Nephron (organoid): Measurements from ENCODE around the gene ARHGAP36.

Experiments
- H3K27ac Mint-ChIP-seq, 3 experiments: 2 replicates each; pipeline ENCODE4 v1.8.0; 2020; ENCODE audit warnings: mixed read lengths in 3 of 3, mild to moderate bottlenecking in 2 of 3, moderate library complexity in 1 of 3
- H3K27me3 Mint-ChIP-seq: 2 replicates; pipeline ENCODE4 v1.8.0; 2021; ENCODE audit warnings: low read depth, mild to moderate bottlenecking, moderate library complexity, mixed read lengths
- H3K36me3 Mint-ChIP-seq: 2 replicates; pipeline ENCODE4 v1.8.0; 2020; ENCODE audit warnings: low read depth, mixed read lengths
- H3K4me1 Mint-ChIP-seq: 2 replicates; pipeline ENCODE4 v1.8.0; 2020; ENCODE audit warnings: mixed read lengths
- H3K4me3 Mint-ChIP-seq, 3 experiments: 2 replicates each; pipeline ENCODE4 v1.8.0; 2020; ENCODE audit warnings: mild to moderate bottlenecking in 3 of 3, mixed read lengths in 3 of 3, moderate library complexity in 2 of 3
- H3K9me3 Mint-ChIP-seq: 2 replicates; pipeline ENCODE4 v1.8.0; 2020; ENCODE audit warnings: mixed read lengths
- TF ChIP-seq, protein P1 (sequence below), 3 experiments: fragments of 200-600 bp; sonication (generic); IDR thresholded peaks; one replicate each; pipeline ENCODE4 v1.5.0; 2021; ENCODE audit warnings: antibody characterized with exemption in 3 of 3; ENCODE audit not compliant: unreplicated experiment in 3 of 3

ARHGAP36 gene

DNA sequence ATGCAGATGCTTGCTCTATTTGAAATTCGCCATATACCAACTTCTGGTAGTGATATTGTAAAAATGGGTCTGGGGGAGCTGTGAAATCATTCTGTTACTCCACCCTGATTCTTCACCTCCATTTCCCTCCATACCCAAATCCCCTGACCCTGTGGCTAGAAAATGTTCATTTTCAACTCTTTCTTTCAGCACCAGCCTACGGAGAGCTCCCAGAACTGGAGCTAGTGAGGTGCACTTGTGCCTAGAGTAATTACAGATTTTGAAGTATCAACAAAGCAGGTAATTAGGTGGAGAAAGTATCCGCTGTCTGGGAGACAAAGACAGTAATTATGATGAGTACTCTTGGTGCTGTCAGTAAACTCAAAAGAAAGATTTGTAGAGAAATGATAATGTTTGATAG is 8.1 kb downstream of the ARHGAP36 start:
- H3K36me3 Mint-ChIP-seq: no peaks in the 10 kb centered on the region
- H3K9me3 Mint-ChIP-seq: no peaks in the 10 kb centered on the region
- no peak overlapping the region for H3K4me3 Mint-ChIP-seq
- peaks cover 16% of the 10 kb centered on the region for H3K4me1 Mint-ChIP-seq
- H3K27ac Mint-ChIP-seq: no peak overlapping the region
- TF ChIP-seq, protein P1, sequence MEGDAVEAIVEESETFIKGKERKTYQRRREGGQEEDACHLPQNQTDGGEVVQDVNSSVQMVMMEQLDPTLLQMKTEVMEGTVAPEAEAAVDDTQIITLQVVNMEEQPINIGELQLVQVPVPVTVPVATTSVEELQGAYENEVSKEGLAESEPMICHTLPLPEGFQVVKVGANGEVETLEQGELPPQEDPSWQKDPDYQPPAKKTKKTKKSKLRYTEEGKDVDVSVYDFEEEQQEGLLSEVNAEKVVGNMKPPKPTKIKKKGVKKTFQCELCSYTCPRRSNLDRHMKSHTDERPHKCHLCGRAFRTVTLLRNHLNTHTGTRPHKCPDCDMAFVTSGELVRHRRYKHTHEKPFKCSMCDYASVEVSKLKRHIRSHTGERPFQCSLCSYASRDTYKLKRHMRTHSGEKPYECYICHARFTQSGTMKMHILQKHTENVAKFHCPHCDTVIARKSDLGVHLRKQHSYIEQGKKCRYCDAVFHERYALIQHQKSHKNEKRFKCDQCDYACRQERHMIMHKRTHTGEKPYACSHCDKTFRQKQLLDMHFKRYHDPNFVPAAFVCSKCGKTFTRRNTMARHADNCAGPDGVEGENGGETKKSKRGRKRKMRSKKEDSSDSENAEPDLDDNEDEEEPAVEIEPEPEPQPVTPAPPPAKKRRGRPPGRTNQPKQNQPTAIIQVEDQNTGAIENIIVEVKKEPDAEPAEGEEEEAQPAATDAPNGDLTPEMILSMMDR (IDR thresholded peaks at IDR 0.05; ENCODE audit: unreplicated experiment in 3 of 3): no peak
- peaks cover 24% of the 10 kb centered on the region for H3K27me3 Mint-ChIP-seq

DNA sequence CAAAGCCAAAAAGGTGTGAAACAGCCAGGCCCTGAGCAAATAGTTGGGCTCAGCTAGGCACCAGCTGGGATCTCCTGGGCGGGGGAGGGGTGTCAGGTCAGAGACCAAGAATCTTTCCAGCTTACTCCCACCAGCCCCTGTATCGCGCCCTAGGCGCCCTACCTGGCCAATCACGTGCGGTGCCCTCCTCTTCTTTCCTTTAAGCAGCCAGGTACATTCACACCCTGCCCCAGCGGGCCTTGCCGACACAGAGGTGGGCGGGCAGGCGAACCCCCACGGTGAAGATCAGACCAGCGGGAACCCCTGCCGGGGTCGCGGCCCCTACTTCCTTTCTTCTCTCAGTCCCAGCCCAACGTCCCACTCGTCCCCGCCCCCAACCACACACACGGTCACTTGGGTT is 9.1 kb downstream of the ARHGAP36 start:
- no peak overlapping the region for H3K4me3 Mint-ChIP-seq
- H3K36me3 Mint-ChIP-seq: no peaks in the 10 kb centered on the region
- H3K27ac Mint-ChIP-seq: no peak overlapping the region
- TF ChIP-seq, protein P1 (IDR thresholded peaks at IDR 0.05; ENCODE audit: unreplicated experiment in 3 of 3): no peak
- peaks cover 15% of the 10 kb centered on the region for H3K27me3 Mint-ChIP-seq
- H3K9me3 Mint-ChIP-seq: no peaks in the 10 kb centered on the region
- H3K4me1 Mint-ChIP-seq: peaks cover 24% of the 10 kb centered on the region

DNA sequence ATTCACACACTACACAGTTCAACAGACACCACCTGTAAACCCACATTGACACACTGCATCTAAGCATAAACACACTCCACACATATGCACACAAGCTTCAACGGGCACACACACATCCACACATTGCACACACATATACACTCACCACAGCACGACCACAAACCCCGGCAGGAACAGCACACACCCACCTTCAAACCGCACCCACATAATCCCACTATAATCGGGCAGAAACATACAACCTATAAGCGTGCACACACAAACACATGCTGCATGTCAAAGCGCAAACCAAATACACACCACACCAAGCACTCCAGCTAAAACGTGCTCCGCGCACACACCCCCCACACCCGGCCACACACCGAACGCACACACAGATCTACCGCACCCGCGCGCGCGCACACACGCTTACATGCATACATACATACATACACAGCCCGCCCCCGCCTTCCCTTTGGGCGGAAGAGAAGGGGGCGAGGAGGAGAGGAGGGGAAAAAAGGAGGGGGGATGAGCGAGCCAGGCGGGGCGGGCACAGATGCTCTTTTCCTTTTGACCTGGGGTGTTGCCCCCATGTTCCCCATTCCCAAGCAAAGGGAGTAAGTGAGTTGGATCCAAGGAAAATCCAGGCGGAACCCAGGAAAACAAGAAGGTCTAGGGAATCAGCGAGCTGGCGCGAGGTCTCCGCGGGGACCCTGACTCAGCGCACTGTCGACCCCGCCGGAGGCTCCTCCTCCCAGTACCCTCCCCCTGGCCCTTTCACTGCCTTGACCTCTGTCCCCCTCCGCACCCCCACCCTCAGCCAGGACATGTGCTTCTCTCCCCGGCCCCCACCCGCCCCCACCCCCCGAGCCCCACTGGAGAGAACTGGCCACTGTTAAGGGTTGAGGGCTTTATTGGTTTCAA is 9.9 kb downstream of the ARHGAP36 start:
- H3K36me3 Mint-ChIP-seq: no peaks in the 10 kb centered on the region
- TF ChIP-seq, protein P1 (IDR thresholded peaks at IDR 0.05; ENCODE audit: unreplicated experiment in 3 of 3): no peak
- no peaks in the 10 kb centered on the region for H3K9me3 Mint-ChIP-seq
- no peak overlapping the region for H3K4me3 Mint-ChIP-seq
- H3K4me1 Mint-ChIP-seq: peaks cover 24% of the 10 kb centered on the region
- peaks cover 13% of the 10 kb centered on the region for H3K27me3 Mint-ChIP-seq
- no peak overlapping the region for H3K27ac Mint-ChIP-seq

DNA sequence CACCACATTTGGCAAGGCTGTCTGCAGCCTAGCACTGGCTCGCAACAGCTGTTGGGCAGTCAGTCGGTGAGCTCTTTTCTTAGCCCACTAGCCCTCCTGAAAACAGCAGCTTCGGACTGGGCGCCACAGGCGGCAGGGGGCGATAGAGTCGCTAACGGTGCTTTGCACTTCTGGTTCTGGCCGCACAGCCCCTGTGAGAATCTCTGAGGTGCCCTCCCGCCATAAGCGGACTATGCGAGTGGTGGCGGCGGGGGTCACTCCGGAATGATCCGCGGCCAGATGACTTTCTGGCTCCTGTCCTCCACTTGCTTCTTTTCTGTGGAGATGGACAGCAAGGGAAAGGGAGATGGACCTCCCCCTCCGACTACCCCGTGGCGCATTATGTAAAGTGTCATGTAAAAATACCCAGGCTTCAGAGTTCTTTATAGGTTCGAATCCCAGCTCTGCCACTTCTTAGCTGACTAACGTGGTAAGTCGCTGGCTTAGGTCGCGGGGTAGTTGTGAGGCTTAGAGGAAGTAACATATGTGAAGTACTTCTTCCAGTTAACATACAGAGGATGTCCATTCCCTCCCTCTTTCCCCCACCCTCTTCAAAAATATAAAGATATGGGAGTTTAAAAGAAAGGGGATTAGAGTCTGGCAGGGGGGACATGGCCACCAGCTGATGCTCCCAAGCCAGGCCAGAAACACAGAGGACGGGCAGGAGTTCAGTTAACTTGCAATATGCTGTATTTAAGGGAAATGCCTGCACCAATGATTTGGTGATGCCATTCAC is 11.0 kb downstream of the ARHGAP36 start:
- Mint-ChIP-seq H3K36me3 (no peaks in the 10 kb centered on the region), H3K27ac (no peak overlapping the region), H3K4me3 (no peak overlapping the region), H3K27me3 (peaks cover 3% of the 10 kb centered on the region), H3K9me3 (no peaks in the 10 kb centered on the region), H3K4me1 (peaks cover 24% of the 10 kb centered on the region)
- TF ChIP-seq, protein P1 (IDR thresholded peaks at IDR 0.05; ENCODE audit: unreplicated experiment in 3 of 3): peak; percentile 62 to 72 (median 69)

DNA sequence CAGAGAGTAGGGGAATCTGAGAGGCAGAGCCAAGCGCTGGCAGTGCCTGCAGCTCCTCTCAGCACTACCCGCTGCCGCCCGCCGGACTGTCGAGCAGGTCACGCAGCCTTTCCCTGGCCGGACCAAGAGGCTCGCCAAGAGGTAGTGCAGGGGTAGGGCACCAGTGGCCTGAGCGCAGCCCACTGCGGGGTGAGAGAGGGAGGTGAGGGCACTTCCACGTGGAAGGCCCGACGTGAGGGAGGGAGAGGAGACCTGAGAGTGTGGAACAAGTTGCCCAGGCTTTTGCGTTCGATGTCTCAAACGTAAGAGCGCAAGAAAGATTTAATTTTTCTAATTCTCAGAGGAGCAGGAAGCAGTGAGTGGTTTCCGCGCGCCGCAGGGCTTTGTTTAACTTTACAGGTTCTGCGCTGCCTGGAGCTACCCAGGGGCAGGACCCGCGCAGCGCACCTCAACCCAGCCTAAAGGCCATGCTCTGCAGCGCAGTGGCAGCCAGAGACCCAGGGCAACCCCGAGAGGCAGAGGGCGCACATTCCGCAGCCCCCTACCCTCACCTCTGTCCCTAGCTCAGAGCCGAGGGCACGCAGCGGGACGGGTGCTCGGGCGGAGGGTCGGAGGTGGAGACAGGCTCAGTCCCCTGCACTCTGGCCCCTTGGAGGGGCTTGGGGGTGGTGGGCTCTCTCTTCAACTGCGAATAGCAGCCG is 14.9 kb downstream of the ARHGAP36 start:
- peak overlapping the region in 2 of 3 experiments; percentile 11 to 46 for H3K4me3 Mint-ChIP-seq
- peaks cover 2% of the 10 kb centered on the region for H3K27me3 Mint-ChIP-seq
- no peak overlapping the region for H3K27ac Mint-ChIP-seq
- TF ChIP-seq, protein P1 (IDR thresholded peaks at IDR 0.05; ENCODE audit: unreplicated experiment in 3 of 3): no peak
- no peaks in the 10 kb centered on the region for H3K9me3 Mint-ChIP-seq
- peaks cover 14% of the 10 kb centered on the region for H3K4me1 Mint-ChIP-seq
- no peaks in the 10 kb centered on the region for H3K36me3 Mint-ChIP-seq
